ENCODE data around the gene PHLDA1. TPM values are rescaled to one million over a fixed set of nuclear protein-coding genes. Genes with fewer than 3 reads are reported as not detected.
"Not testable (repeated sequence)": the region's sequence is repeated elsewhere in the genome, so short reads cannot be mapped to it uniquely, and the experiment has no call there.

The PHLDA1 gene
- total RNA-seq, 1 donor from 2014 or later = 37.5 TPM

DNA sequence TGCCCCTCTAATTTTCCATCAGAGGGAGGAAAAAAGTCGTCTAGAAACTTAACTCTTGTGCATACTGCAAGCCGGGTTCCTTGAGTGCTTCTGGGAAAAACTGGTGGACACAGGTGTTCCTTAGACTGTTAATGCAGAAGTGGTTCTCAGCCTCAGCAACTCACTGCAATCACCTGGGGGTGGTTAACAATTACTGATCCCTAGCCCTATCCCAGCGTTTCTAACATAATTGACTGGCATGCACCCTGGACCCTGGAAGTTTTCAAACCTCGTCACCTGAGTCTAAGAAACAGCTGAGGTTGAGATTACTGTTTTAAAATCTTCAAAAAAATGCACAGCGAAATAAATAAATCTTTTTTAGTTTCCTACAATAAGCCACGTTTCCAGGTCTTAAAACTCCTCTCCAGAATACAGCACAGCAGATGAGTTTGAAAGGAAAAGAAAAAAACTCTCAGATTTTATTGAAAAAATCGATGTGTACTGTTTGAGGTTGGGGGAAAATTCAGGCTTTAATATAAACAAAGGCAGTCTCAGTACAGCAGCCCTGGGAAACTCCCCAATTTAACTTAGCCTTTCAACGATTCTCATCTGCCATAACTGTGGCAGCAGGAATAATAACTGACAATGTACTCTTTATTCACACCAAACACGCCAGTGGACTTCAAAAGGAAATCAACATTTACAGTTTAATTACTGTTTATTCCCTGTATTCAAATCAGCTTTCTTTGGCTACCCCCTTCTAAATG, 45.4 kb downstream of the PHLDA1 start:
- DNase-seq (ENCODE audit: low read depth, low spot score) = no peak

DNA sequence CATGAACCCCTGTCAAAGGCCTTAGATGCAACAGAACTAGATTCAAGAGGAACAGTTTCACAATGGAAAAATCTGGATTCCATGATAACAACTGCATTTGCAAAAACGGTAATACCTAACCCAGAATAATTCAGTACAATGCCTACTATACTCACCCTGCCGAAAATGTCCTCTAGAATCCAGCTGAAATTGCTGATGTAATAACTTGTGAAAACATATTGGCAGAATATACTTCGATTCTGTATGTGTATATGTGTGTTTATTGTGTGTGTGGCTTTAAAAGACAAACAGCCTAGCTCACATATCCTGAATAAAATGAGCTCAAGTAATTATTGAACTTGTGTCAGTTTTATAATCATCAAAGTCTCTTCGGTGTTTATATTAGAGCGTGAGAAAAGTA, 46.0 kb downstream of the PHLDA1 start:
- no peak for DNase-seq (ENCODE audit: low read depth, low spot score)

GRCh38 chr12:75984577-75985182, 46.9 kb downstream of the PHLDA1 start:
- no peak for DNase-seq (ENCODE audit: low read depth, low spot score)

DNA sequence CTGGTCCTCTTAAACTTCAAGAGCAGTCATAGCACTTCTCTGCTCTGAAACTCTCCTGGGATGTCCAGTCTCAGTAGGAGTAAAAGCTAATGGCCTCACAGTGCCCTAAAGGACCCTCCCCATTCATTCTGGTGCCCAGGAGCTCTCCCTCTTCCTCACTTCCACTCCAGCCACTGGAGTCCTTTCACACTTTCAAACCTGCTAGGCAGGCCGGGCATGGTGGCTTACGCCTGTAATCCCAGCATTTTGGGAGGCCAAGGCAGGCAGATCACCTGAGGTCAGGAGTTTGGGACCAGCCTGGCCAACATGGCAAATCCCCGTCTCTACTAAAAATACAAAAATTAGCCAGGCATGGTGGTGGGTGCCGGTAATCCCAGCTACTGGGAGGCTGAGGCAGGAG, 47.7 kb downstream of the PHLDA1 start:
- DNase-seq (ENCODE audit: low read depth, low spot score) = not testable (repeated sequence)

DNA sequence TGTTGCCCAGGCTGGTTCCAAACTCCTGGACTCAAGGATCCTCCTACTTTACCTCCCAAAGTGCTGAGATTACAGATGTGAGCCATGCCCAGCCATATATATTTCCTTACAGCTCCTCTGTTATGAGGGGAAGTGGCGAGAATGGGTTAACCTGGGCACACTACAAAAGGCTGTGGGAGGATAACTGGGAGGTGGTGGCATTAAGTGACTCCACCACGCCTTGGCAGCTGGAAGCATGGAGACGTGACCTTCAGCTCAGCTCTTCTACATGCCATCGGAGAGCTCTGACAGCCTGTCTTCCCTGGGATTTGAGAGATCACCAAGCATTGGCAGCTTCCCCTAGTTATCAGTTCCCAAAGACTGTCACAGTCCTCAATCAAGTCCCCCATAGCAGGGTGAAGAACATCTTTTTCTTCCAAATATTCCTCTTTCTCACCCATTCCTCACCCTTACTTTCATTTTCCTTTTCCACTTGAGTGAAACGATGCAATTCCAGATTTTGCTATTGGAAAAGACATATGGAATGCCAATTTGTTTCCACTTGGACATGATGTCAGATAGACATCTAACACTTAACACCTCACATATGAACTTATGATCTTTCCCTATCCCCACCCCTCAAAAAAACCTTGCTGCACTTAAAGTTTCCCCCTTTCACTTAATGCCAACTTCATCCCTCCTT, 48.5 kb downstream of the PHLDA1 start:
- no peak for DNase-seq (ENCODE audit: low read depth, low spot score)

DNA sequence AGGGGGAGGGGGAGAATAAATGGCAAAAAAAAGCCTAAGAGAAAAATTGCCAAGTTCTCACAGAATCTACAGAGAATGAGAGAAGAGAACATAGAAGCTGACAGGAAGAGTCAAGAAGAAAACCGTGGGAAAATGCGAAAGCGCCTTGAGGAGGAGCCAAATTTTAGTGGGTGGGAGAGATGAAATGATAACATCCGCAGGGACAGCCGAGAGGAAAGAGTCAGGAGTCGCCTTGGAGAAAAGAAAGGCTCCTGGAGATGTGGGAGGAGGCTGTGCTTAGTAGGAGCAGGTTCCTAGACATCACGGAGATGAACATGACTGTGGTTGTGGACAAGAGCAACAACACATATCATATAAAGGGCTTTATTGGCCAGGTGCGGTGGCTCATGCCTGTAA, 49.4 kb downstream of the PHLDA1 start:
- DNase-seq (ENCODE audit: low read depth, low spot score) = no peak

- peak; percentile 69 for DNase-seq (ENCODE audit: low read depth, low spot score)
These were observed 50.1 kb downstream of the PHLDA1 start for GRCh38 chr12:75981247-75982168.

- peak; percentile 67 for DNase-seq (ENCODE audit: low read depth, low spot score)
These were observed 52.4 kb downstream of the PHLDA1 start for GRCh38 chr12:75979181-75979580.

DNA sequence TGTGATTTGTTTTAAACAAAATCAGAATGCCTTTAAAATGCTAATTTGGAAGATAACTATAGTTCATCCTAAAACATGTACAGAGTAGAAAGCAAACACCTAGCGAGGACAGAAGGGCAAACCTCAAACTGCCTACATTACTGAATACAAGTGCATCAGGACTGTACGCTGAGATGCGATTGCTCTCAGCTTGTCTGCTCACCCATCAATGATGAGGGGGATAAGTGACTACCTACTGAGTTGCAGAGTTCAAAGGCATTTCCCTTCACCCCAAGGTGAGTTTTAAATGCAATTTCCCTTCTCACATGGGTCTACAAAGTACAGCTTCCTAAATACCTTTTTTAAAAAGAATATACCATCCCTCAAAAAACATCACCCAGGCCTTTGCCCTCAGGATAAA, 52.9 kb downstream of the PHLDA1 start:
- no peak for DNase-seq (ENCODE audit: low read depth, low spot score)

- DNase-seq (ENCODE audit: low read depth, low spot score) = peak; percentile 99
These were observed 53.5 kb downstream of the PHLDA1 start for GRCh38 chr12:75977952-75978671.

DNA sequence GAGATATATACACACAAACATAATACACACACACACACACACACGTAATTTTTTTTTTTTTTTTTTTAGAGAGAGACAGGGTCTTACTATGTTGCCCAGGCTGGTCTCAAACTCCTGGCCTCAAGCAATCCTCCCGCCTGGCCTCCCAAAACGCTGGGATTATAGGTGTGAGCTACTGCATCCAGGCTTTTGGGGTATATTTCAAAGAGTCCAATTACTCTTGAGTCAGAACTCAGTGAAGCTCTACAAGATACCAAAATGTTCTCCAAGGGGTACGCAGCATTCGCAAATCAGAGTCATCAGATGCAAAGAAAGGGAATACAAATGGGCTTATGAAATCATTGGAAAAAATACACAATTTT, 54.0 kb downstream of the PHLDA1 start:
- no peak for DNase-seq (ENCODE audit: low read depth, low spot score)

- DNase-seq (ENCODE audit: low read depth, low spot score) = no peak
These were observed 54.7 kb downstream of the PHLDA1 start for GRCh38 chr12:75976913-75977312.

GRCh38 chr12:75976113-75976512, 55.5 kb downstream of the PHLDA1 start:
- DNase-seq (ENCODE audit: low read depth, low spot score) = no peak

DNA sequence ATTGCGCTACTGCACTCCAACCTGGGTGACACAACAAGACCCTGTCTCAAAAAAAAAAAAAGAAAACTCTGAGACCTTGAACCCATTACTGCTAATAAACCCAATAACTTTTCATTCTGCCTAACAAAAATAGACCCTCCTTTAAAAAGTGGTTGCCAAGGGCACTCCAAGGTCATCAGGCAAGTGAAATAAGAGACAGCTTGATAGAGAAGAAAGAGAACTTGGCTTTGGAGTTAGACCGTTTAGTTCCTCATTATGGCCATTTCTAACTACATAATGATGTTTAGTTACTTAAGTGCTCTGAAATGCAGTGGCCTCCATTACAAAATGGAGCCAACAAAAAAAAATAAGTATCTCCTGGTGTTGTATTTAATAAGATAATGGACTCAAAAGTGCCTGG, 55.9 kb downstream of the PHLDA1 start:
- DNase-seq (ENCODE audit: low read depth, low spot score) = no peak

Other genes with a start within 250 kb of the PHLDA1 start
- gene NAP1L1, start 52.9 kb upstream of the PHLDA1 start, total RNA-seq = 324 and 354 TPM in 2 replicates

Data from pulmonary artery endothelial cell (primary cell).